T-helper 17 cell (primary cell): ENCODE data around the gene TBC1D14. TPM values are rescaled to one million over a fixed set of nuclear protein-coding genes. Genes with fewer than 3 reads are reported as not detected.

Source experiments
- ATAC-seq: fragments of 150-1000 bp; cut with Tn5 transposase; 2 replicates; pipeline ENCODE4 v1.10.0; 2021; ENCODE audit warnings: mild to moderate bottlenecking, moderate library complexity
- DNase-seq, 3 donors: peaks; one replicate each; pipeline versions ENCODE4 v3.0.0 to v3.0.0-alpha.2; 2020 to 2021
- H3K9me3 ChIP-seq: one replicate; pipeline ENCODE4 v1.7.0; 2013; ENCODE audit warnings: low read length, mild to moderate bottlenecking; ENCODE audit not compliant: control insufficient read depth, poor library complexity, severe bottlenecking
- H3K27ac Mint-ChIP-seq: one replicate; pipeline ENCODE4 v1.8.0; 2022; ENCODE audit warnings: mild to moderate bottlenecking, moderate library complexity, mixed read lengths
- H3K27me3 Mint-ChIP-seq: one replicate; pipeline ENCODE4 v1.8.0; 2022; ENCODE audit warnings: mixed read lengths
- H3K36me3 Mint-ChIP-seq: one replicate; pipeline ENCODE4 v1.8.0; 2022; ENCODE audit warnings: low read depth, mixed read lengths
- H3K4me1 Mint-ChIP-seq: one replicate; pipeline ENCODE4 v1.8.0; 2022; ENCODE audit warnings: mild to moderate bottlenecking, mixed read lengths
- H3K4me3 Mint-ChIP-seq: one replicate; pipeline ENCODE4 v1.8.0; 2022; ENCODE audit warnings: mild to moderate bottlenecking, moderate library complexity, mixed read lengths
- total RNA-seq, 4 donors: library from RNA in 2 of 4; stranded (reverse) in 2 of 4; gene quantifications; one replicate each; pipeline ENCODE4 v1.2.3 and lab custom pipeline; 2022 to 2026

Gene TBC1D14
- total RNA-seq, 2 donors from 2014 or later, result 49.1 to 55.2 TPM

DNA sequence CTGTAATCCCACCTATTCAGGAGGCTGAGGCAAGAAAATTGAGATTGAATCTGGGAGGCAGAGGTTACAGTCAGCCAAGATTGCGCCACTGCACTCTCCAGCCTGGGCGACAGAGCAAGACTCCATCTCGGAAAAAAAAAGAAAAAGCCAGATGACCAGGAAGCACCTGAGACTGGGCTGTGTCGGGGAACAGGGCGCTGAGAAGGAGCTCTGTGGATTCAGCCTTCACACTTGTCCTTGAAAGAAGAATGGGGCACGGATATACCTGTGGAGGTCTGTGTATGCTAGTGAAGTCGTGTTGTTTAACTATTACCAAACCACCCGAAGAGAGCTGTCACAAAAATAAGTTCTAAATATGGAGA is 94.2 kb downstream of the TBC1D14 start:
- H3K36me3 Mint-ChIP-seq, result peaks cover 7% of the 10 kb centered on the region
- ATAC-seq, result no peak
- H3K27me3 Mint-ChIP-seq, result no peaks in the 10 kb centered on the region
- no peaks in the 10 kb centered on the region for H3K9me3 ChIP-seq
- DNase-seq, result no peak
- no peak overlapping the region for H3K4me3 Mint-ChIP-seq
- peak overlapping the region; percentile 21 for H3K27ac Mint-ChIP-seq
- H3K4me1 Mint-ChIP-seq, result peaks cover 20% of the 10 kb centered on the region

- DNase-seq, result no peak
- no peak overlapping the region for H3K27ac Mint-ChIP-seq
- no peak for ATAC-seq
- H3K4me3 Mint-ChIP-seq, result no peak overlapping the region
- H3K36me3 Mint-ChIP-seq, result peaks cover 11% of the 10 kb centered on the region
- peaks cover 18% of the 10 kb centered on the region for H3K4me1 Mint-ChIP-seq
- H3K9me3 ChIP-seq, result no peaks in the 10 kb centered on the region
- no peaks in the 10 kb centered on the region for H3K27me3 Mint-ChIP-seq
Observed at GRCh38 chr4:7004331-7004730, 94.7 kb downstream of the TBC1D14 start.

DNA sequence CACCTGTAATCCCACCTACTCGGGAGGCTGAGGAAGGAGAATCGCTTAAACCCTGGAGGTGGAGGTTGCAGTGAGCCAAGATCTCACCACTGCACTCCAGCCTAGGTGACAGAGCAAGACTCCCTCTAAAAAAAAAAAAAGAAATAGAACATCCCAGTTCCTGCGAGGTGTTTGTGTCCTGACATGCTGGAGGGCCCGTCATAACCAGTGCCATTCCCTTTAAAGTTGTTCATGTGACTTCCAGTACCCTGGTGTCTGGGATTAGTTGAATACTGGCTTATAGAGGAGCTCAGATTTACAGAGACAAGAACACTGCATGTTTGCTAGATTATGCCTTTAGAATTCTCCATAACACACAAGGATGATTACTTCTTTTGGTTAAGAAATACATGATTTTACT is 95.9 kb downstream of the TBC1D14 start:
- no peaks in the 10 kb centered on the region for H3K9me3 ChIP-seq
- no peak overlapping the region for H3K27ac Mint-ChIP-seq
- H3K27me3 Mint-ChIP-seq, result no peaks in the 10 kb centered on the region
- H3K4me3 Mint-ChIP-seq, result no peak overlapping the region
- H3K36me3 Mint-ChIP-seq, result peaks cover 11% of the 10 kb centered on the region
- DNase-seq, result no peak
- H3K4me1 Mint-ChIP-seq, result peaks cover 14% of the 10 kb centered on the region
- no peak for ATAC-seq

DNA sequence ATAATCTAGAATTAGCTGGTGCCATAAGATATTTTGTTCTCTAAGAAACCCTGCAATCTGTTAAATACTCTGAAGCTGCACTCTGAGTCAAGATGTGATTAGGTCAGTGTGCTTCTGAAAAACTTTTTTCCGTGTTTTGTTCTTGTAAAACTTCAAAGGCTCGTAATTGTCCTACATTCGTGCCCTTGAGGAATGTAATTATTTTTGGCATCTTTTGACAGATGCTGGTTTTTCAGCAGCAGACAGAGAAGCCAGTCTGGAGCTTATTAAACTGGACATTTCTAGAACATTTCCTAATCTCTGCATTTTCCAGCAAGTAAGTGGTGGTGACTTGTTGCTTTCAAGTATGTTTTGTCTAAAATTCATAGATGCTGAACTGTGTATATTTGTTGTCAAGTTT is 96.8 kb downstream of the TBC1D14 start:
- Mint-ChIP-seq H3K4me3 (no peak overlapping the region), H3K27ac (no peak overlapping the region), H3K4me1 (peaks cover 10% of the 10 kb centered on the region), H3K36me3 (peaks cover 7% of the 10 kb centered on the region), H3K27me3 (no peaks in the 10 kb centered on the region)
- DNase-seq (no peak), ATAC-seq (no peak)
- no peaks in the 10 kb centered on the region for H3K9me3 ChIP-seq

GRCh38 chr4:7007142-7007907 is 97.7 kb downstream of the TBC1D14 start:
- Mint-ChIP-seq H3K4me3 (no peak overlapping the region), H3K36me3 (peaks cover 5% of the 10 kb centered on the region)
- ATAC-seq, result no peak

DNA sequence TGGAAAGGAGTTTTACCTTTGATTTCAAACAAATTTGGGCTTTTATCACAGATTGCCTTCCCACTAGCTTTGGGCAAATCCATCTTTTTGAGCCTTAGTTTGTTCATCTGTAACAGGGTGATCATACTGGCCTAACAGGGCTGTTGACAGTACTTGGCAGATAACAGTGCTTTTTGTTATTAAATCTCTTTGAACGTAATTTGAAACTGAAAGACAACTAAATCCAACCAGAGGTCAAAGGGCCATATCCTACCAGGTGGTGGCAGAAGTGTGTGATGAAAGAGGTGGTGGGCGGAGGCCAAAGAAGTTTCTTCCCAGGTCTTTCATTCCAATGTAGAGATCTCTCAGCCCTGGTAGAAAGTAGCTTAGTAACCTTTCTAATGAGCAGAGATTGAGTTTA is 98.3 kb downstream of the TBC1D14 start:
- H3K9me3 ChIP-seq, result no peaks in the 10 kb centered on the region
- no peak for DNase-seq
- no peak for ATAC-seq
- no peaks in the 10 kb centered on the region for H3K27me3 Mint-ChIP-seq
- H3K36me3 Mint-ChIP-seq, result peaks cover 4% of the 10 kb centered on the region
- H3K4me1 Mint-ChIP-seq, result peaks cover 4% of the 10 kb centered on the region
- H3K4me3 Mint-ChIP-seq, result no peak overlapping the region
- H3K27ac Mint-ChIP-seq, result peak overlapping the region; percentile 75

More at GRCh38 chr4:7007142-7007907, 97.7 kb downstream of the TBC1D14 start:
- Mint-ChIP-seq H3K27ac (peak overlapping the region; percentile 75), H3K27me3 (no peaks in the 10 kb centered on the region), H3K4me1 (peaks cover 4% of the 10 kb centered on the region)
- DNase-seq, result no peak
- no peaks in the 10 kb centered on the region for H3K9me3 ChIP-seq

DNA sequence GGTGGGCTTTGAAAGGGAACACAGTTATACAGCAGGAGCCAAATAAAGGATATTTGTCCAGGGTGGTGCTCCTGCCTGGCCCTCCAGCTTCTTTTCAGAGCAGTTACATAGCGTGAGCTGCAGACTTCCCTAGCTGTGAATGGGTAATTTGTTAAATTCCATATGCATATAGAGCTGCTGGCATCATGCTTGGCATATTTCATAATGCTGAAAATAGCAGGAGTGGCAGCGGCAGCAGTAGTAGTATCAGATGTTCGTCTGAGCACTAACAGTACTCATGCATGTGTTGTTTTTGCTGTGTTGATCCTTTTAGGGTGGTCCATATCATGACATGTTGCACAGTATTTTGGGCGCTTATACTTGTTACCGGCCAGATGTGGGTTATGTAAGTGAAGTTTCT is 99.9 kb downstream of the TBC1D14 start:
- Mint-ChIP-seq H3K4me3 (no peak overlapping the region), H3K27ac (peak overlapping the region; percentile 75), H3K36me3 (peaks cover 4% of the 10 kb centered on the region), H3K4me1 (peaks cover 6% of the 10 kb centered on the region), H3K27me3 (no peaks in the 10 kb centered on the region)
- DNase-seq (no peak), ATAC-seq (no peak)
- no peaks in the 10 kb centered on the region for H3K9me3 ChIP-seq

GRCh38 chr4:7013175-7013574 is 103.5 kb downstream of the TBC1D14 start:
- Mint-ChIP-seq H3K4me3 (no peak overlapping the region), H3K4me1 (peaks cover 11% of the 10 kb centered on the region), H3K36me3 (peaks cover 9% of the 10 kb centered on the region), H3K27me3 (no peaks in the 10 kb centered on the region), H3K27ac (no peak overlapping the region)
- DNase-seq (no peak), ATAC-seq (no peak)
- no peaks in the 10 kb centered on the region for H3K9me3 ChIP-seq

DNA sequence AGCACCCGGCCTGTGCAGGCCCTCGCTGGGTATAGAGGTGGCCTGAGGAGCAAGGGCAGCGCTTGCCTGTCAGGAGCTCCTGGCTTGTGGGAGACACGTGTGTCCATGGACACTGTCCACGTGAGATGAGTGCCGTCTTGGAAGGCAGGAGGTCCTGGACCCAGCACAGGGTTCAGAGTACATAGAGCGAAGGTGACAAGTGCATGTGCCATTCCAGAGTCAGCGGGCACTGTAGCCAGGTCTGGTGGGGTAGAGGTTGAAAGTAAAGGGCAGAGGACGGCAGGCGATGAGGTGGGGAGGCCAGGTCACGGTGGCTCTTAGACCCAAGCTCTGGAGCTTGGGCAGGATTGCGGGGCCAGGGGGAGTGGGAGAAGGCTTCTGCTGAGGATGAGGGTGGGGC is 105.2 kb downstream of the TBC1D14 start:
- Mint-ChIP-seq H3K4me3 (peak overlapping the region; percentile 63), H3K27ac (no peak overlapping the region)

DNA sequence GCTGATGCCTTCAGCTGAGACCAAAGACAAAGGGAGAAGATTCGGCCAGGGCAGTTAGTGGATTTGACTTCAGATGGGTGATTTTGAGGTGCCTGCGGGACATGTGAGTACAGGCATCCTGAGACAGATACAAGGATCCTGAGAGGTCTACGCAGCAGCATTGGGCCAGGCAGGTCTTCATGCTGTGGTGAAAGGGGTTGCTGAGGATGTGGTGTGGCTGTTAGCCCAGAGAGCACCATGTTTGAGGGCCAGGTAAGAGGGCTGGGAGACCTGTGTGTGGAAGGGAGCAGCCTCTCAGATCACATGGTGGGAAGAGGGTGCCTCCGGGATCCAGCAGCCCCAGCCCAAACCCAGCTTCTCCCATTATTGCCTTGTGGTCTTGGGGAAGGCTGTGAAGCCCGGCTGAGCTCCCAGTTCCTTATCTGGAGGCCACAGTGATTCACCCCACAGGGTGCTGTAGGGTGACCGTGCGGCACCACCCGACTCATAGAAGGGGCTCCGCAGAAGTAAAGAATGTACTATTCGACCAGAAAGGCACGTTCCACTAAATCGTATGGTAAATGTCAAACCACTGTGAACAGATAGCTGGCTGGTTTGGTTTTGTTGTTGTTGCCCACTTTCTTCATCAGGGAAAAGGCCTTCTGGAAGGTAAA is 105.9 kb downstream of the TBC1D14 start:
- H3K9me3 ChIP-seq, result no peaks in the 10 kb centered on the region
- H3K27ac Mint-ChIP-seq, result no peak overlapping the region
- no peak overlapping the region for H3K4me3 Mint-ChIP-seq
- no peaks in the 10 kb centered on the region for H3K27me3 Mint-ChIP-seq
- peaks cover 5% of the 10 kb centered on the region for H3K36me3 Mint-ChIP-seq
- H3K4me1 Mint-ChIP-seq, result peaks cover 7% of the 10 kb centered on the region
- DNase-seq (no peak), ATAC-seq (no peak)

More for the DNA sequence above, 105.2 kb downstream of the TBC1D14 start:
- H3K9me3 ChIP-seq, result no peaks in the 10 kb centered on the region
- DNase-seq (no peak), ATAC-seq (no peak)
- Mint-ChIP-seq H3K4me1 (peaks cover 7% of the 10 kb centered on the region), H3K27me3 (no peaks in the 10 kb centered on the region), H3K36me3 (peaks cover 5% of the 10 kb centered on the region)

- no peak overlapping the region for H3K4me3 Mint-ChIP-seq
- H3K27me3 Mint-ChIP-seq, result no peaks in the 10 kb centered on the region
- no peak for ATAC-seq
- H3K4me1 Mint-ChIP-seq, result peaks cover 9% of the 10 kb centered on the region
- H3K27ac Mint-ChIP-seq, result no peak overlapping the region
- H3K9me3 ChIP-seq, result no peaks in the 10 kb centered on the region
- no peak for DNase-seq
- H3K36me3 Mint-ChIP-seq, result peaks cover 5% of the 10 kb centered on the region
Observed at GRCh38 chr4:7016086-7016485, 106.5 kb downstream of the TBC1D14 start.

GRCh38 chr4:7016512-7016911 is 106.9 kb downstream of the TBC1D14 start:
- H3K27me3 Mint-ChIP-seq, result no peaks in the 10 kb centered on the region
- no peak overlapping the region for H3K27ac Mint-ChIP-seq
- ATAC-seq (no peak), DNase-seq (no peak)
- H3K4me3 Mint-ChIP-seq, result no peak overlapping the region
- H3K4me1 Mint-ChIP-seq, result peaks cover 9% of the 10 kb centered on the region
- peaks cover 5% of the 10 kb centered on the region for H3K36me3 Mint-ChIP-seq
- H3K9me3 ChIP-seq, result no peaks in the 10 kb centered on the region

- DNase-seq, result no peak
- Mint-ChIP-seq H3K27ac (peak overlapping the region; percentile 16), H3K4me3 (no peak overlapping the region), H3K27me3 (no peaks in the 10 kb centered on the region), H3K36me3 (peaks cover 5% of the 10 kb centered on the region), H3K4me1 (peaks cover 11% of the 10 kb centered on the region)
- H3K9me3 ChIP-seq, result no peaks in the 10 kb centered on the region
- ATAC-seq, result no peak
Observed at GRCh38 chr4:7017446-7018048, 107.9 kb downstream of the TBC1D14 start.
